HG02943 (cell line): ENCODE data around the gene TOP3A.

Experiments
- ATAC-seq: cut with Tn5 transposase; IDR thresholded peaks from one replicate; pipeline ENCODE4 v1.9.1; 2021; ENCODE audit warnings: mild to moderate bottlenecking, low read depth, moderate library complexity; ENCODE audit not compliant: unreplicated experiment

The TOP3A gene

DNA sequence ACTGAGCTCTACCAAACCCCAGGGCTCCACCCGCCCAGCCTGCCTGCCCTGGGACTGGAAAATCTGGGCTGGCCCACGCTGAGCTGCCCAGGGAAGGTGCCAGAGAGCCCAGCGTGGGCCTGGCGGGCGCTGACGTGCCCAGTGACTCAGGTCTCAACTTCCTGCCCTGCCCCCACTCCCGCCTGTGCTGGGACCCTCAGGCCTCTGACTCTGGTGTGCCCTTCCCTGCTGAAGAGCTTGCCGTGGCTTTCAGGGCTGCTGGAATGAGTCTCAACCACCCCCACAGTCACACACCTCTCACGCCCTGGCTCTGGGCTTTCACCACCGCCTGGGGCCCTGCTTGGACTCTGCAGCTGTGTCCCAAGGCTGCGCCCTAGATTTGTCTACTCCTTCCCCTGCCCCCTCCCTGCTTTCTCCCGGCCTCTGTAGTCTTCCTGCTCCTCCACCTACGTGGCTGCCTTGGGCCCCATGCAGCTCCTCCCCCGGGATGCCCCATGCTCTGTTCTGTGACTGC is 79.0 kb downstream of the TOP3A start:
- no peak for ATAC-seq

DNA sequence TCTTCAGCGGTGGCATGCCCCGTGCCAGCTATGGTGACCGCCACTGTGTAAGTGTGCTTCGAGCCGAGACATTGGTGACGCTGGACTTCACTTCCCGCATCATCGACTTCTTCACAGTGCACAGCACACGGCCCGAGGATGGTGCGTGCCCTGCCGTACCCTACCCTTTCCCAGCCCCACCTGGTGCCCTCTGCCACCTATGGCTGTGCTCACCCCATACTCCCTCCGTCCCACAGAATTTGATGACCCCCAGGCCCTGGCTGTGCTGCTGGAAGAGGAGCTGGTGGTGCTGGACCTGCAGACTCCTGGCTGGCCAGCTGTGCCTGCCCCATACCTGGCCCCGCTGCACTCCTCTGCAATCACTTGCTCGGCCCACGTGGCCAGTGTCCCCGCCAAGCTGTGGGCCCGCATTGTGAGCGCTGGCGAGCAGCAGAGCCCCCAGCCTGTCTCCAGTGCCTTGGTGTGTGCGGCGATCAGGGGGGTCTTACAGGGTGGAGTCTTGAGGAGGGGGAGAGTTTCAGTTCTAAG is 79.9 kb downstream of the TOP3A start:
- no peak for ATAC-seq

DNA sequence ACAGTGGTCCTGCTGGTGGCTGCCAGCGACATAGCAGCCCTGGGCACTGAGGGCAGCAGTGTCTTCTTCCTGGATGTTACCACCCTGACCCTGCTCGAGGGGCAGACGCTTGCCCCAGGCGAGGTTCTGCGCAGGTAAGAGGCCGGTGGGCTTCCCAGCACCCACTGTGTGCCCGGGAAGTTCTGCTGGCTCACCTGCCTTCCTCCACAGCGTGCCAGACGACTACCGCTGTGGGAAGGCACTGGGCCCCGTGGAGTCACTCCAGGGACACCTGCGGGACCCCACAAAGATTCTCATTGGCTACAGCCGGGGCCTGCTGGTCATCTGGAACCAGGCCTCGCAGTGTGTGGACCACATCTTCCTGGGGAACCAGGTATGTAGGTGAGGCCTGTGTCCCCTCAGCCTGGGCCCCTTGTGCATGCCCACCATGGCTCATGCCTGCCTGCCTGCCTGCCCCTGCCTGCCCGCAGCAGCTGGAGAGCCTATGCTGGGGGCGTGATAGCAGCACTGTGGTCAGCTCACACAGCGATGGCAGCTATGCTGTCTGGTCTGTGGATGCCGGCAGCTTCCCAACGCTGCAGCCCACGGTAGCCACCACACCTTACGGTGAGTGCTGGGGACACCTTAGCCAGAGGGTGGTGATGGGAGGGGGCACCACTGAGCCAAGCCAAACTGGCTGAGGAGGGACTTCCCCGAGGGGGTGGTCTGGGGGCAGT is 80.8 kb downstream of the TOP3A start:
- ATAC-seq = no peak

DNA sequence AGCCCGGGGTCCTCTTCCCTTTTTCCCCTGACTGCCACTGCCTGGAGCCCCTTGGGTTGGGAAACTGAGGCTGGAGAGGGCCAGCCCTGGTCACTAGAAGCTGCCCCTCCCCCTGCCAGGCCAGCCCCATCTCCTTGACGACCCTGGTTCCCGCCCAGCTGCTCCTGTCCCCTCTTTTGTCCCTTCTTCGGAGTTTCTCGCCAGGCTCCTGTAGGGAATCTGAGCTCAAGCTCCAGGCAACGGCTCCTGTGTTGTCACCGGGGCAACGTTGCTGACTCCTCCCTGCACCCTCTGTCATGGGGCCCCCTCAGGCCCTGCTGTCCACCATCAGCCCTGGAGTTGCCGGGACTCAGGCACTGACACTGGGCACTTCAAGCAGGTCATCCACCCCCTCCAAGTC is 83.6 kb downstream of the TOP3A start:
- ATAC-seq = no peak

DNA sequence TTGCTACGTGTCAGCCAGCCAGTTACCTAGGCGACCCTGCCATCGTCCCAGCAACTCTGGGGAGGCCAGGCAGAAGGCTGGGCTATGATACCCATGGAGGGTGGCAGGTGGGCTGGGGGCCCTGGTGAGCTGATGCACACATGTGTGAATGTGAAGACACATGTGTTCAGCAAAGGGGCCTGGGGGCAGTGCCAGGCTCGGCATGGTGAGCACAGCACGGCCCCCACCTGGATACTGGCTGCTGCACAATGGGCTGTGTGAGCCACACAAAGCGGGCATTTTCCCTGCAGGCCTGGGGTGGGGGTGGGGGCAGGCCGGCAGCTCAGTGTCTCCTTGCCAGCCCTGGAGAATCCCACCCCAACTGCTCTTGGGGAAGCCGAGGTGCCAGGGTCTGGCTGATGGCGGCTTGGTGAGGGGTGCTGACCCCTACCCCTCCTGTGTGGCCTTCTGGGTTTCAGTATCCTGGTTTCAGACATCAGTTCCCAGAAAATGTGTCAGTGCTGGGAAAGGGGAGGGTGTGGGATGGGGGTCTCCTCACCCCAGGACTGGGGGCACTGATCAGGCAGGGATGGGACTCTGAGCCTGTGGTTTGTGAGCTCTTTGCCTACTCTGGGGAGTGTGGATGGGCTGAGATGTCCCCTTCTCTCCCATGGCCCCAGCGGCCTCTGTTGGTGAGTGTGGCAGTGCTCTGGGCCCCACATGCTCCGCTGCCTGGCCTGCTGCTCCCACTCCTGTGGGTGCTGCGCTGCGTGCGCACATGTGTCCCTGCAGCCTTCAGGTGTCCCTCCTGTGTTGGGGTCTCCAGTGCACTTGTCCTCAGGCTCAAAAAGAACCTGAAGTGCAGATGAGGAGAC is 84.3 kb downstream of the TOP3A start:
- ATAC-seq = no peak

DNA sequence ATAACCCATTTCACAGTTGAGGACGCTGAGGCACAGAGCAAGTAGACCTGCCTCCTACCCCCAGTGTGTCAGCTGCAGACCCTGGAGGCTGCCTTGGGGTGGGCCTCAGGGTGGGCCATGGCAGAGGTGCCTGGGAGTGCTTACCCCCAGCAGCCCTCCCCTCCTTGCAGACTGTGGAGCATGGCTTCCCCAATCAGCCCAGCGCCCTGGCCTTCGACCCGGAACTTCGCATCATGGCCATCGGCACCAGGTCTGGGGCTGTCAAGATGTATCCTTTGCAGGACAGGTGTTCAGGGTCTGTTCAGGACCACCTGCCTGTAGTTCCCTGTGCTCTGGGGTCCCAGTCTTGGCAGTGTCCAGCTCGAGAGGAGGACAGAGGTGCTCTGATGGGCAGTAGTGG is 85.0 kb downstream of the TOP3A start:
- ATAC-seq = no peak

DNA sequence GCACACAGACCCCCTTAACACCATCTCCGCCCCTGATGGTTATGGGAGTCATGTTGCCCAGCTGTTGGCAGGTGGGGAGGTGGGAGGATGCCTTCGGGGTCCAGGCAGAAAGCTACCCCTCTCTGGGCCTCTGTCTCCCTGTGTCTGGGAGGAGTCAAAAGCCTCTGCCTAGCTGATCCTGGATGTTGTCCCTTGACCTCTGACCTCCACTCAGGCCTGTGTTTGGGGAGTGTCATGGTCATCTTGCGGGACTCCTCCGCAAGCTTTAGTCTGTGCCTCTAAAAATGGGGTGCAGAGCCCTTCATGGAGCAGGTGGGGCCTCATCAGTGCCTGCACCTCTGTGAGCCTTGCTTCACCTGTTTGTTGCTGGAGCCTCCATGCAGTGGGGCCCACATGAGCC is 85.5 kb downstream of the TOP3A start:
- ATAC-seq = no peak

DNA sequence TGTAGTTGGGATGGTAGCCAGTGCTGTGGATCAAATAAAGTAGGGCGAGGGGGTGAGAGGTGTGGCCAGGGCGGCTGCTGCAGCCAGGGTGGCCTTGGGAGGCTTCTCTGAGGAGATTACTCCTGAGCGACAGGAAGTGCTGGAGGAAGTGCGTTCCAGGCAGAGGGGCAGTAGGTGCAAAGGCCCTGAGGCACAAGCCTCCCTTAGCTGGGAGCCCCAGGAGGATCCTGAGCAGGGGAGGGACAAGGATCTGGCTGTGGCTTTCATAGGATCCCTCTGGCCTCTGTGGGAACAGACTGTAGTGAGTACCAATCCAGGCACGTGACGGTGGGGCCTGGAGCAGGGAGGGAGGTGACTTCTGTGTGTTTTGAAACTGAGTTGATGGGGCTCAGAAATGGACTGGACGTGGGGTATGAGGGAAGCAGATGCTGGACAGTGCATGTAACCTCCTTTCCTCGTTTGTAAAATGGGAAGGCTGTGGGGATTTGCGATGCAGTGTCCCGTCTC is 86.6 kb downstream of the TOP3A start:
- ATAC-seq = no peak

DNA sequence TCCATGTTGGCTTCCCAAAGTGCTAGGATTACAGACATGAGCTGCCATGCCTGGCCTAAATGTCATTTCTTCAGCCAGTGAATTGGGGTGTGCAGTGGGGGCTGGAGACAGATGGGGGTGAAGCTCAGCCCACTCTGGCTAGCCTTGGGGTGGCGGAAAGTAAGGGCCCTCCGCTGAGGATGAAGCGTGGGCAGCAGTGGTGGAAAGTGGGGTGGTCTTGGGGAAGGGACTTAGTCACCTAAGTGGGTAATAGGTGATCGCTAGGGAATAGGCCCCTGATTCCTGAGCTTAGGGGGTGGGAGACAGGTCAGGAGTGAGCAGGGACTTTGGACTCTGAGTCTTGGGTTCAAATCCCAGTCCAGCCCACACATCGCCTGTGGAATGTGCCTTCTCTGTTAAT is 87.2 kb downstream of the TOP3A start:
- no peak for ATAC-seq

DNA sequence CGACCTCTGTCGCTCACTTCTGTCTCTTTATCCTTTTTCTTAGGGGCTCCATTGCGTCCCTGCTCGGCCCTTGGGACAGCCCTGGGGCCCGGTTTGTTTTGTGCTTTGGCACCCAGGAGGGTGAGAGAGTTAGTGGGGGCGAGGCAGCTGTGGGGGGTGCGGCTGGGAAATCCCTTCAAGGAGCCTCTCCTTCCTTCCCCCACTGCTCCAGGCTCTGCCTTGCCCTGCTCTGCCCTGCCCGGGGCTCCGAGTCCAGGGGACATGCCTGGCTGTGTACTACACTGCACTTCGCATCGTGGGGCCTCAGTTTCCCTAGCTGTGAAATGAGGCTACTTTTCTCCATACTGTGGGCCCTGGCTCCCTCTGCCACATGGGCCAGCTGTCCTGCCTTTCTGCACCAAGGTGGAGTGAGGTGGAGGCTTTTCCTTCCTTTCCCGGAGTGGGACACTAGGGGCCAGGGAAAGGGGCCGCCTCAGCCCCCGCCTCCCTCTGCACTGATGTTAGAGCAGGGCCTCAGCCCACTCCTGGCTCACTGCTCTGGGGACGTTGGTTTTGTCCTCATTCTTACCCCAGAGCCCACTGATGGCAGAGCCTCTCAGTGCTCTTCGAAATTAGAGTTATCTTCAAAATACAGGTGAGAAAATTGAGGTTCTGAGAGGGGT is 88.4 kb downstream of the TOP3A start:
- ATAC-seq = no peak

DNA sequence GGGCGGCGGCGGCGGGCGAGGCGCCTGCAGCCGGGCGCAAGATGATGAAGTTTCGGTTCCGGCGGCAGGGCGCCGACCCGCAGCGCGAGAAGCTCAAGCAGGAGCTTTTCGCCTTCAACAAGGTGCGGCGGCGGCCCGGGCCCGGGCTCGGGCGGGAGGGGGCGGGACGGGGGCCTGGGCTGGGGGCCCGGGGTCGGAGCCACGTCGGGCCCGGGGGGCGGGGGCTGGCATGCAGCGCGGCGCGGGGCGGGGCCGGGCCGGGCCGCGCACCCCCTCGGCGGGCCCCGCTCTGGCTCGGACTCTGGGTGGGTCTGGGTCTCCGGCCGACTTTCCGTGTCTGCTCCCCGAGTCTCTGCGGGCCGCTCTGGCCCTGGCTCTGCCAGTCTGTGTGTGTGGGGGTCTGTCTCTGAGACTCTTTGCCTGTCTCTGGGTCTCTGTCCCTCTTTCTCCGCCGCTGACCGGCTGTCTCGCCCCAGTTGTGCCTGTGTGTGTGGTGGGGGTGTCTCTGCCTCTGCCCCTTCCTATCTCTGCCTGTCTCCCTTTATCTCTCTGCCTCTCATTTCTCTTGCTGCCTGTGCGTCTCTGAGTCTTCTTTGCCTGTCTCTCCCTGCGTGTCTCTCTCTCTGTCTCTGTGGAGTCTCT is 89.0 kb downstream of the TOP3A start:
- peak; percentile 1 for ATAC-seq

DNA sequence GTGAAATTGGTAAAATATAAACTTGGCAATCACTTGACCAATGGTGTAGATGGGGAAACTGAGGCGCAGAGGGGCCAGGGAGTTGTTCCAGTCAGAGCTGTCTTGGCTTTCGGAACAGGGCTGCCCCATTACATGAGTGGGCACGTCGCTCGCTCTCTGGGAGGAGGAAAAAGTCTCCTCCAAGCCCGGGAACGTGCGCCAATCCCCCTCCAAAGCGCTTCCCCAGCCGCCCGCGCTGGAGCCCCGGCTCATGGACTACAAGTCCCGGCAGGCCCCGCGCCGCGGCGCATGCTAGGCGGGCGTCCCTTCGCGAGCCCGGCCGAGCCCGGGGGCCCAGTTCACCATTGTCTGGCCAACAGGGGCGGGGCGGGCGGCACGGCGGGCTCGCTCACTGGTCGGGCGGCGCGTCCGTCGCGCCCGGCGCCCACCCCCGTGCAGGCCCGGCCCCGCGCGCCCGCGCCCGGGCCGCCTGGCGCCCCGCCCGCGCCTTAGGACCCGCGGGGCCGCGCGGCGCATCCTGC is 89.6 kb downstream of the TOP3A start, which contains the start of gene LLGL1:
Gene LLGL1, plus strand, starts transcription at position 515 of the 521 bp plus-strand sequence. CDS start 48 bp downstream, outside the sequence.
- ATAC-seq = peak; percentile 78

DNA sequence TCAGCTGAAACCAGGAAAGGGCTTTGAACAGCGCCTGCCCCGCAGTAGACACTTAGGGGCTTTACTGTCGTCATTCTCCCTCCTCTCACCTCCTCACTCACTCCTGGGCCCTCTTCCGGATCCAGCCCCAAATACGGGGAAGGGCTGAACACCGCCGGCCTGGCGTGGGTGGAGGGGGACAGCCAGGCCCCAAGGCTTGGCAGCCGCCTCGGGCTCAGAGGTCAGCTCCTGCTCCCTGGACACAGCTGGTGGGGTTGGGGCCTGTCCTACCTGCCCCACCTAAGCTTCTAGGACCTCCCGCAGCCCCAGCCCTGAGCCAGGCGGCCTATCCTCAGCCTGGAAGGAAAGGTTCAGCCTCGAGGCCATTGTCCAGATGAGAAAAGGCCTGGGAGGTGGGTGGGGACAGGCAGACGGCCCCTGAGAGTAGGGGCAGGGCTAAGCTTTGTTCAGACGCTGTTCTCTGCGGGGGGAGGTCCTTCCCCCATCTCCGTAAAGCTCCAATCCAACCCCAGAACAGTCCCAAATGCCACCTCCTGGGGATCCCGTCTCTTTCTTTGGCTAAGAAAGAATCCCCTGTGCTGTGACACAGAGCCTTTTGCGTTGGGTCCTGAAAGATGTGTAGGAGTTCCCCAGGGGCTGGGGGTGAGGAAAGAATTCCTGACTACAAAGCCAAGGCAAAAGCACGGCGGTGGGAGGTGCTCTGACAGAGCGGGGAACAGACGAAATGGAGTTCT is 90.2 kb downstream of the TOP3A start:
- no peak for ATAC-seq

DNA sequence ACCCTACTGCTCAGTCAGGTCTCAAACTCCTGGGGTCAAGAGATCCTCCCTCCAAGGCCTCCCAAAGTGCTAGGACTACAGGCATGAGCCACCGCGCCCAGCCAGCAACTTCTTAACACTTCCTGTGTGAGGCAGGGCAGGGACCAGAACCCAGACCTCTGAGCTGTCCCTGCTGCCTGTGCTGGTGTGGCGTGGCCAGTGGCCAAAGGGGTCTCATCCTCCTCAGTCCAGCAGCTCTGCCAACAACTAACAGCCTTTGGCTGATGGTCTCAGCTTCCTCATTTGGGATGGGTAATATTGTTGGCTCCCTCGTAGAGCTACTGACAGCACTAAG is 90.8 kb downstream of the TOP3A start:
- ATAC-seq = no peak
